Fibroblast of lung (primary cell): ENCODE measurements around the gene CAPS. TPM values are rescaled to one million over a fixed set of nuclear protein-coding genes. Genes with fewer than 3 reads are reported as not detected.

Source experiments
- DNase-seq, 2 donors: peaks; one replicate each; pipeline versions ENCODE4 v3.0.0 to v3.0.0-alpha.2; 2010; ENCODE audit warnings: low read depth in 2 of 2
- H2AFZ ChIP-seq: 2 replicates; pipeline ENCODE4 v1.5.1; 2012; ENCODE audit warnings: low read length, control low read depth, inconsistent platforms
- H3K27ac ChIP-seq: 2 replicates; pipeline ENCODE4 v1.5.1; 2011; ENCODE audit warnings: low read length, control low read depth; ENCODE audit not compliant: insufficient read depth
- H3K27me3 ChIP-seq: 2 replicates; pipeline ENCODE4 v1.5.1; 2011; ENCODE audit warnings: mild to moderate bottlenecking, low read length; ENCODE audit not compliant: control insufficient read depth, insufficient read depth
- H3K36me3 ChIP-seq: 2 replicates; pipeline ENCODE4 v1.5.1; 2011; ENCODE audit warnings: low read length; ENCODE audit not compliant: control insufficient read depth, insufficient read depth
- H3K4me1 ChIP-seq: 2 replicates; pipeline ENCODE4 v1.5.1; 2011; ENCODE audit warnings: low read length; ENCODE audit not compliant: control insufficient read depth, insufficient read depth; ENCODE audit errors: extremely low read depth
- H3K4me2 ChIP-seq: 2 replicates; pipeline ENCODE4 v1.5.1; 2011; ENCODE audit warnings: low read length, control low read depth; ENCODE audit not compliant: insufficient read depth; ENCODE audit errors: extremely low read depth
- H3K4me3 ChIP-seq, 4 experiments: fragments of 200-600 bp in 1 of 4; sonication (generic) in 1 of 4; replicated peaks in 1 of 4; 2 replicates each; pipeline ENCODE4 v1.5.1; 2011 to 2016; ENCODE audit warnings: low read length in 4 of 4, low read depth in 3 of 4, mild to moderate bottlenecking in 3 of 4, control low read depth in 2 of 4, inconsistent platforms in 1 of 4, mixed read lengths in 1 of 4; ENCODE audit not compliant: insufficient read depth in 1 of 4; ENCODE audit errors: control extremely low read depth in 1 of 4
- H3K79me2 ChIP-seq: 2 replicates; pipeline ENCODE4 v1.5.1; 2012; ENCODE audit warnings: mild to moderate bottlenecking, low read length, inconsistent platforms; ENCODE audit not compliant: control insufficient read depth, insufficient read depth
- H3K9ac ChIP-seq: 2 replicates; pipeline ENCODE4 v1.5.1; 2011; ENCODE audit warnings: mild to moderate bottlenecking, low read length, control low read depth; ENCODE audit not compliant: insufficient read depth
- H3K9me3 ChIP-seq: 2 replicates; pipeline ENCODE4 v1.5.1; 2012; ENCODE audit warnings: low read depth, low read length; ENCODE audit not compliant: control insufficient read depth, insufficient read depth
- H4K20me1 ChIP-seq: 2 replicates; pipeline ENCODE4 v1.5.1; 2011; ENCODE audit warnings: low read length; ENCODE audit not compliant: control insufficient read depth, insufficient read depth; ENCODE audit errors: extremely low read depth
- EZH2 ChIP-seq: IDR thresholded peaks from 2 replicates; pipeline ENCODE4 v1.5.1; 2012; ENCODE audit warnings: low read length, control low read depth, mild to moderate bottlenecking; ENCODE audit errors: missing control alignments
- polyA plus RNA-seq, 2 donors: library from polyadenylated mRNA; depleted of rRNA in 1 of 2; stranded (reverse) in 1 of 2; unstranded in 1 of 2; fragments of >200 nt; gene quantifications; 2 replicates each; pipeline ENCODE4 v1.2.1, GENCODE V29; 2011 to 2012; ENCODE audit warnings: missing spikeins in 1 of 2
- total RNA-seq: library from RNA; depleted of rRNA; stranded (reverse); fragments of >200 nt; gene quantifications from 2 replicates; pipeline ENCODE4 v1.2.1, GENCODE V29; 2014
- TF ChIP-seq, protein P1 (sequence below), 2 donors: IDR thresholded peaks in 1 of 2; conservative IDR thresholded peaks in 1 of 2; 1 replicate in 1 of 2; 2 replicates in 1 of 2; pipeline ENCODE4 v1.5.1; 2011 to 2012; ENCODE audit warnings: low read length in 2 of 2, control low read depth in 1 of 2, inconsistent platforms in 1 of 2, low read depth in 1 of 2, mild to moderate bottlenecking in 1 of 2

Gene CAPS
- total and polyA plus RNA-seq, 2 donors (not counting 1 experiment from before 2014, with no cell fraction given): 1.6 to 7.3 TPM

DNA sequence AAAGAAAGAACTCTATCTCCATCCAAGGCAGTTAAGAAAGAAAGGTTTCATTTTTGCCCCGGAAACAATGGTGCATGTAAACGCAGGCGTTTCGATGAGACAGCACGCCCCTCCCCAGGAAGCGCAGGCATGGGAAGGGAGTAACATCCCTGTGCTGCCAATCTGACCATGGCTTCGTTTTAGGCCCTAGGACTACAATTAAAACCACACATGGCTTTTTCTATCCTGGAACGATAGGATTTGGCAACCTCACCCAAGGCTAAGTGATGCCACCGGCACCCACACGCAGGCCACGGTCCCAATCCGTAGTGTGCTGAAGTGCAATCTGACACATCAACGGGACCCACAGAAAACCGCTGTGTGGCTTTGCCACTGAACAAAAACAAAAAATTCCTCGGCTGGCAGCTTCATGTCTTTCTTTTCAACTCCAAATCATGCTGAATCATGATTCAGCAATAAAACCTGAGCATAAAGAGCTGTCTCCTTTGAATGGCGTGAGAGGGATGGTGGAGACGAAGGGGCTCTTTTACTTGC, 39.7 kb downstream of the CAPS start:
- TF ChIP-seq EZH2: no peak
- TF ChIP-seq, protein P1, sequence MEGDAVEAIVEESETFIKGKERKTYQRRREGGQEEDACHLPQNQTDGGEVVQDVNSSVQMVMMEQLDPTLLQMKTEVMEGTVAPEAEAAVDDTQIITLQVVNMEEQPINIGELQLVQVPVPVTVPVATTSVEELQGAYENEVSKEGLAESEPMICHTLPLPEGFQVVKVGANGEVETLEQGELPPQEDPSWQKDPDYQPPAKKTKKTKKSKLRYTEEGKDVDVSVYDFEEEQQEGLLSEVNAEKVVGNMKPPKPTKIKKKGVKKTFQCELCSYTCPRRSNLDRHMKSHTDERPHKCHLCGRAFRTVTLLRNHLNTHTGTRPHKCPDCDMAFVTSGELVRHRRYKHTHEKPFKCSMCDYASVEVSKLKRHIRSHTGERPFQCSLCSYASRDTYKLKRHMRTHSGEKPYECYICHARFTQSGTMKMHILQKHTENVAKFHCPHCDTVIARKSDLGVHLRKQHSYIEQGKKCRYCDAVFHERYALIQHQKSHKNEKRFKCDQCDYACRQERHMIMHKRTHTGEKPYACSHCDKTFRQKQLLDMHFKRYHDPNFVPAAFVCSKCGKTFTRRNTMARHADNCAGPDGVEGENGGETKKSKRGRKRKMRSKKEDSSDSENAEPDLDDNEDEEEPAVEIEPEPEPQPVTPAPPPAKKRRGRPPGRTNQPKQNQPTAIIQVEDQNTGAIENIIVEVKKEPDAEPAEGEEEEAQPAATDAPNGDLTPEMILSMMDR (conservative IDR thresholded peaks at IDR 0.05 in 1 of 2, IDR thresholded peaks at IDR 0.05 in 1 of 2; ENCODE audit: low read depth in 1 of 2, low read length in 2 of 2): no peak
- peak overlapping the region; percentile 77 for H3K4me2 ChIP-seq
- peaks cover 76% of the 10 kb centered on the region for H3K79me2 ChIP-seq
- H3K27me3 ChIP-seq: no peaks in the 10 kb centered on the region
- peaks cover 4% of the 10 kb centered on the region for H3K36me3 ChIP-seq
- H3K4me3 ChIP-seq: no peak overlapping the region
- H3K9ac ChIP-seq: no peak overlapping the region
- DNase-seq: peak in 1 of 2 donors; percentile 55
- H3K4me1 ChIP-seq: peaks cover 29% of the 10 kb centered on the region
- no peak overlapping the region for H2AFZ ChIP-seq
- no peaks in the 10 kb centered on the region for H4K20me1 ChIP-seq
- no peaks in the 10 kb centered on the region for H3K9me3 ChIP-seq
- H3K27ac ChIP-seq: peak overlapping the region; percentile 79

DNA sequence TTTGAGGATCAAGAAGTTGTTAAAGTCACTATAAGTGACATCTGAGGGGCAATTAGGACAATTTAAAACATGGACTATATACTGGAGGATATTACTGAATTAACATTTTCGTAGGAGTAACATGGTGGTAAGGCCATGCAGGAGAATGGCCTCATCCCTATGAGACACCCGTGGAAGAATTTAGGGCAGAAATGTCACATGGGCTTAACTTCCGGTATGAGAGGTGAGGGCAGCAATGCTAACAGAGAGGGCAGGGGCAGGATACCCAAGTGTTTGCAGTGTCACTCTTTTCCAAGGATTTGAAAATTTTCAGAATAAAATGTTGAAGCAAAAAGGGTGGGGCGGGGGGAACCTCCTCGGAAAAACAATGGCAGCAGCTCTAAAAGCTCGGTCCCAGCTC, 40.2 kb downstream of the CAPS start:
- peaks cover 4% of the 10 kb centered on the region for H3K36me3 ChIP-seq
- no peaks in the 10 kb centered on the region for H3K9me3 ChIP-seq
- H3K27ac ChIP-seq: peak overlapping the region; percentile 79
- TF ChIP-seq, protein P1 (conservative IDR thresholded peaks at IDR 0.05 in 1 of 2, IDR thresholded peaks at IDR 0.05 in 1 of 2; ENCODE audit: low read depth in 1 of 2, low read length in 2 of 2): no peak
- TF ChIP-seq EZH2: no peak
- peak overlapping the region in 2 of 4 experiments; percentile 3 to 27 for H3K4me3 ChIP-seq
- peaks cover 76% of the 10 kb centered on the region for H3K79me2 ChIP-seq
- no peak overlapping the region for H2AFZ ChIP-seq
- no peaks in the 10 kb centered on the region for H3K27me3 ChIP-seq
- no peaks in the 10 kb centered on the region for H4K20me1 ChIP-seq
- peak overlapping the region; percentile 77 for H3K4me2 ChIP-seq
- H3K4me1 ChIP-seq: peaks cover 29% of the 10 kb centered on the region
- no peak overlapping the region for H3K9ac ChIP-seq
- peak in 1 of 2 donors; percentile 32 for DNase-seq

DNA sequence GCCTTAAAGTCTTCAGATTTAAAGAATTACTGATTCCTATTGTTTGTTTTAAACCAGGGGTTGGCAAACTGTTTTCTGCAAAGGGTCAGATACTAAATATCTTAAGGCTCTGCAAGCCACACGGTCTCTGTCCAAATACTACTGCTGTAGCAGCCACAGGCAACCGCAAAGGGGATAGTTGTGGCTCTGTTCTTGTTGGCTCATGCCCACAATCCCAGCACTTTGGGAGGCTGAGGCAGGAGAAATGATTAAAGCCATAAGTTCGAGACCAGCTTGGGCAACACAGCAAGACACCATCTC, 41.5 kb downstream of the CAPS start:
- H4K20me1 ChIP-seq: peaks cover 1% of the 10 kb centered on the region
- no peak overlapping the region for H3K4me3 ChIP-seq
- H3K36me3 ChIP-seq: peaks cover 1% of the 10 kb centered on the region
- no peaks in the 10 kb centered on the region for H3K9me3 ChIP-seq
- H3K79me2 ChIP-seq: peaks cover 78% of the 10 kb centered on the region
- TF ChIP-seq, protein P1 (conservative IDR thresholded peaks at IDR 0.05 in 1 of 2, IDR thresholded peaks at IDR 0.05 in 1 of 2; ENCODE audit: low read depth in 1 of 2, low read length in 2 of 2): no peak
- TF ChIP-seq EZH2: no peak
- no peak overlapping the region for H3K4me2 ChIP-seq
- DNase-seq: peak; percentile 59 to 62
- H3K4me1 ChIP-seq: peaks cover 37% of the 10 kb centered on the region
- H2AFZ ChIP-seq: no peak overlapping the region
- H3K9ac ChIP-seq: no peak overlapping the region
- no peaks in the 10 kb centered on the region for H3K27me3 ChIP-seq
- H3K27ac ChIP-seq: no peak overlapping the region
